Bronchial epithelial cell (primary cell): Measurements from ENCODE around the gene NFIA. TPM values are rescaled to one million over a fixed set of nuclear protein-coding genes. Genes with fewer than 3 reads are reported as not detected.

Experiments used
- DNase-seq: peaks from one replicate; pipeline ENCODE4 v3.0.0-alpha.2; 2010; ENCODE audit warnings: low read depth
- FAIRE-seq: peaks from 2 replicates; lab custom pipeline; 2011; peaks lifted over from hg19 to GRCh38; lab: Jason Lieb, UNC
- H3K27me3 ChIP-seq: 2 replicates; pipeline ENCODE4 v1.5.1; 2011; ENCODE audit warnings: low read length; ENCODE audit not compliant: control insufficient read depth, insufficient read depth
- H3K36me3 ChIP-seq: 2 replicates; pipeline ENCODE4 v1.5.1; 2011; ENCODE audit warnings: low read length; ENCODE audit not compliant: control insufficient read depth, insufficient read depth
- H3K4me3 ChIP-seq: 2 replicates; pipeline ENCODE4 v1.5.1; 2011; ENCODE audit warnings: mild to moderate bottlenecking, low read depth, low read length, control low read depth
- total RNA-seq: library from RNA; depleted of rRNA; stranded (reverse); fragments of >200 nt; gene quantifications from 2 replicates; pipeline ENCODE4 v1.2.1, GENCODE V29; 2014
- TF ChIP-seq, protein P1 (sequence below): IDR thresholded peaks from 2 replicates; pipeline ENCODE4 v1.5.1; 2011; ENCODE audit warnings: mild to moderate bottlenecking, moderate library complexity, low read length, control low read depth, inconsistent platforms; ENCODE audit not compliant: insufficient read depth, severe bottlenecking

Gene NFIA
- total RNA-seq, 1 donor from 2014 or later: 7.4 TPM

GRCh38 chr1:61085206-61085982 is 3.0 kb downstream of the NFIA start:
- H3K36me3 ChIP-seq: peaks cover 3% of the 10 kb centered on the region
- H3K27me3 ChIP-seq: no peaks in the 10 kb centered on the region
- TF ChIP-seq, protein P1, sequence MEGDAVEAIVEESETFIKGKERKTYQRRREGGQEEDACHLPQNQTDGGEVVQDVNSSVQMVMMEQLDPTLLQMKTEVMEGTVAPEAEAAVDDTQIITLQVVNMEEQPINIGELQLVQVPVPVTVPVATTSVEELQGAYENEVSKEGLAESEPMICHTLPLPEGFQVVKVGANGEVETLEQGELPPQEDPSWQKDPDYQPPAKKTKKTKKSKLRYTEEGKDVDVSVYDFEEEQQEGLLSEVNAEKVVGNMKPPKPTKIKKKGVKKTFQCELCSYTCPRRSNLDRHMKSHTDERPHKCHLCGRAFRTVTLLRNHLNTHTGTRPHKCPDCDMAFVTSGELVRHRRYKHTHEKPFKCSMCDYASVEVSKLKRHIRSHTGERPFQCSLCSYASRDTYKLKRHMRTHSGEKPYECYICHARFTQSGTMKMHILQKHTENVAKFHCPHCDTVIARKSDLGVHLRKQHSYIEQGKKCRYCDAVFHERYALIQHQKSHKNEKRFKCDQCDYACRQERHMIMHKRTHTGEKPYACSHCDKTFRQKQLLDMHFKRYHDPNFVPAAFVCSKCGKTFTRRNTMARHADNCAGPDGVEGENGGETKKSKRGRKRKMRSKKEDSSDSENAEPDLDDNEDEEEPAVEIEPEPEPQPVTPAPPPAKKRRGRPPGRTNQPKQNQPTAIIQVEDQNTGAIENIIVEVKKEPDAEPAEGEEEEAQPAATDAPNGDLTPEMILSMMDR: no peak
- H3K4me3 ChIP-seq: peak overlapping the region; percentile 10
- FAIRE-seq (no peak), DNase-seq (no peak)

- Histone ChIP-seq H3K27me3 (no peaks in the 10 kb centered on the region), H3K4me3 (peak overlapping the region; percentile 7), H3K36me3 (peaks cover 3% of the 10 kb centered on the region)
- DNase-seq: no peak
- TF ChIP-seq, protein P1: no peak
- no peak for FAIRE-seq
Measured at GRCh38 chr1:61085983-61086644, 3.8 kb downstream of the NFIA start.

DNA sequence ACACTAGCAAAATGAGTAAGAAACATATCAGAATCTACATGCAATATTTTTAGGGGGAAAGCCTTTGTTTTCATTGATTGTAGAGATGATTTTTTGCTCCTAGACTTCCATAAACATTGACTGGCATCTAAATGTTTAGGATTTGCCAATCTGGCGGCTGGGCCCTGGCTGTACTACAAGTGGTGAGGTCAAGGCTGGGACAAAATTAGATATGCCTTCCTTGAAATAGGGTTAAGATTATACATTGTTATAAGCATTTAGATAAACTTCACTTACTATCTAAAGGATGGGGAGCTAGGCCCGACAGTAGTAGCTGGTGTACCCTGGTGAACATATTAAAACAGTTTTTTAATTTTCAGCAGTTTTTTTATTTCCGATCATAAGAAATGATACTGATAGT is 5.2 kb downstream of the NFIA start:
- TF ChIP-seq, protein P1: no peak
- no peak for DNase-seq
- Histone ChIP-seq H3K36me3 (peaks cover 3% of the 10 kb centered on the region), H3K4me3 (no peak overlapping the region), H3K27me3 (no peaks in the 10 kb centered on the region)
- no peak for FAIRE-seq

DNA sequence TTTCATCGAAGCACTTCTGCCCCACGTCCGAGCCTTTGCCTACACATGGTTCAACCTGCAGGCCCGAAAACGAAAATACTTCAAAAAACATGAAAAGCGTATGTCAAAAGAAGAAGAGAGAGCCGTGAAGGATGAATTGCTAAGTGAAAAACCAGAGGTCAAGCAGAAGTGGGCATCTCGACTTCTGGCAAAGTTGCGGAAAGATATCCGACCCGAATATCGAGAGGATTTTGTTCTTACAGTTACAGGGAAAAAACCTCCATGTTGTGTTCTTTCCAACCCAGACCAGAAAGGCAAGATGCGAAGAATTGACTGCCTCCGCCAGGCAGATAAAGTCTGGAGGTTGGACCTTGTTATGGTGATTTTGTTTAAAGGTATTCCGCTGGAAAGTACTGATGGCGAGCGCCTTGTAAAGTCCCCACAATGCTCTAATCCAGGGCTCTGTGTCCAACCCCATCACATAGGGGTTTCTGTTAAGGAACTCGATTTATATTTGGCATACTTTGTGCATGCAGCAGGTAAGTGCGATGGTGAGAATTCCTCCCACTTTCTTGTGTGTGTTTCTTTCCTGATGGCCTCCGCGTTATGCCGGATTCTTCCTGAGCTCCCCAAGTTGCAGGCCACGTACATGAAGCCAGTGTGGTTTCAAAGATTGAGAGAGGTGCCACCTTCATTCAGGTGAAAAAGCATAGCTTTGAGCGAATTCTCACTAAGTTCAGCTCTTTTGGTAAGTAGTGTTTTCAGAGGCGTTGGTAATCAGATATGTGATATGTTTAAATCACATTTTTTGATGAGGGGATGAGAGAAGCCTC is 6.0 kb downstream of the NFIA start:
- peaks cover 3% of the 10 kb centered on the region for H3K36me3 ChIP-seq
- TF ChIP-seq, protein P1: no peak
- no peaks in the 10 kb centered on the region for H3K27me3 ChIP-seq
- no peak overlapping the region for H3K4me3 ChIP-seq
- FAIRE-seq: no peak
- no peak for DNase-seq

- Histone ChIP-seq H3K36me3 (peaks cover 3% of the 10 kb centered on the region), H3K27me3 (no peaks in the 10 kb centered on the region), H3K4me3 (no peak overlapping the region)
- TF ChIP-seq, protein P1: no peak
- DNase-seq (no peak), FAIRE-seq (no peak)
Measured at GRCh38 chr1:61089338-61089737, 7.0 kb downstream of the NFIA start.
